ENCODE results near the gene ATP6V0D1.

ATP6V0D1 gene

GRCh38 chr16:67407788-67408452 is 73.0 kb downstream of the ATP6V0D1 start:
- Mint-ChIP-seq H3K27me3 (peaks cover 9% of the 10 kb centered on the region), H3K36me3 (ENCODE audit: low read depth) (no peaks in the 10 kb centered on the region), H3K9me3 (no peaks in the 10 kb centered on the region), H3K4me3 (no peak overlapping the region), H3K4me1 (no peaks in the 10 kb centered on the region), H3K27ac (no peak overlapping the region)
- ATAC-seq = no peak
- no peak for DNase-seq

GRCh38 chr16:67407176-67407787 is 73.7 kb downstream of the ATP6V0D1 start:
- H3K4me3 Mint-ChIP-seq = no peak overlapping the region
- H3K9me3 Mint-ChIP-seq = no peaks in the 10 kb centered on the region
- H3K36me3 Mint-ChIP-seq (ENCODE audit: low read depth) = no peaks in the 10 kb centered on the region
- peaks cover 9% of the 10 kb centered on the region for H3K27me3 Mint-ChIP-seq
- no peaks in the 10 kb centered on the region for H3K4me1 Mint-ChIP-seq
- ATAC-seq = no peak
- H3K27ac Mint-ChIP-seq = no peak overlapping the region
- DNase-seq = no peak

- no peaks in the 10 kb centered on the region for H3K36me3 Mint-ChIP-seq (ENCODE audit: low read depth)
- H3K4me1 Mint-ChIP-seq = no peaks in the 10 kb centered on the region
- no peak overlapping the region for H3K27ac Mint-ChIP-seq
- no peak overlapping the region for H3K4me3 Mint-ChIP-seq
- H3K9me3 Mint-ChIP-seq = no peaks in the 10 kb centered on the region
- no peak for DNase-seq
- no peak for ATAC-seq
- peaks cover 9% of the 10 kb centered on the region for H3K27me3 Mint-ChIP-seq
These were observed 74.6 kb downstream of the ATP6V0D1 start for GRCh38 chr16:67406111-67406971.

- no peaks in the 10 kb centered on the region for H3K36me3 Mint-ChIP-seq (ENCODE audit: low read depth)
- no peaks in the 10 kb centered on the region for H3K4me1 Mint-ChIP-seq
- ATAC-seq (no peak), DNase-seq (no peak)
- no peak overlapping the region for H3K4me3 Mint-ChIP-seq
- no peaks in the 10 kb centered on the region for H3K9me3 Mint-ChIP-seq
- peaks cover 9% of the 10 kb centered on the region for H3K27me3 Mint-ChIP-seq
- H3K27ac Mint-ChIP-seq = no peak overlapping the region
These were observed 75.6 kb downstream of the ATP6V0D1 start for GRCh38 chr16:67405336-67405735.

- Mint-ChIP-seq H3K27ac (no peak overlapping the region), H3K4me1 (no peaks in the 10 kb centered on the region), H3K9me3 (no peaks in the 10 kb centered on the region), H3K4me3 (no peak overlapping the region), H3K36me3 (ENCODE audit: low read depth) (no peaks in the 10 kb centered on the region), H3K27me3 (peaks cover 9% of the 10 kb centered on the region)
- no peak for DNase-seq
- no peak for ATAC-seq
These were observed 76.2 kb downstream of the ATP6V0D1 start for GRCh38 chr16:67404740-67405226.

GRCh38 chr16:67403976-67404555 is 76.9 kb downstream of the ATP6V0D1 start:
- Mint-ChIP-seq H3K27ac (no peak overlapping the region), H3K4me1 (no peaks in the 10 kb centered on the region), H3K9me3 (no peaks in the 10 kb centered on the region), H3K27me3 (peaks cover 6% of the 10 kb centered on the region), H3K4me3 (no peak overlapping the region), H3K36me3 (ENCODE audit: low read depth) (no peaks in the 10 kb centered on the region)
- DNase-seq (no peak), ATAC-seq (no peak)

GRCh38 chr16:67400901-67401300 is 80.1 kb downstream of the ATP6V0D1 start:
- ATAC-seq (no peak), DNase-seq (no peak)
- H3K4me3 Mint-ChIP-seq = no peak overlapping the region
- H3K27ac Mint-ChIP-seq = no peak overlapping the region
- no peaks in the 10 kb centered on the region for H3K9me3 Mint-ChIP-seq
- H3K4me1 Mint-ChIP-seq = no peaks in the 10 kb centered on the region
- no peaks in the 10 kb centered on the region for H3K36me3 Mint-ChIP-seq (ENCODE audit: low read depth)
- peaks cover 3% of the 10 kb centered on the region for H3K27me3 Mint-ChIP-seq

GRCh38 chr16:67399749-67400704 is 80.9 kb downstream of the ATP6V0D1 start:
- H3K4me1 Mint-ChIP-seq = no peaks in the 10 kb centered on the region
- no peaks in the 10 kb centered on the region for H3K9me3 Mint-ChIP-seq
- H3K4me3 Mint-ChIP-seq = no peak overlapping the region
- no peak overlapping the region for H3K27ac Mint-ChIP-seq
- peaks cover 12% of the 10 kb centered on the region for H3K27me3 Mint-ChIP-seq
- H3K36me3 Mint-ChIP-seq (ENCODE audit: low read depth) = no peaks in the 10 kb centered on the region
- DNase-seq = no peak
- no peak for ATAC-seq

GRCh38 chr16:67399218-67399733 is 81.7 kb downstream of the ATP6V0D1 start:
- DNase-seq (peak; percentile 70), ATAC-seq (peak; percentile 71)
- H3K27me3 Mint-ChIP-seq = peaks cover 16% of the 10 kb centered on the region
- H3K4me1 Mint-ChIP-seq = peaks cover under 1% of the 10 kb centered on the region
- no peak overlapping the region for H3K4me3 Mint-ChIP-seq
- H3K27ac Mint-ChIP-seq = no peak overlapping the region
- no peaks in the 10 kb centered on the region for H3K36me3 Mint-ChIP-seq (ENCODE audit: low read depth)
- H3K9me3 Mint-ChIP-seq = no peaks in the 10 kb centered on the region

GRCh38 chr16:67398546-67399217 is 82.3 kb downstream of the ATP6V0D1 start:
- Mint-ChIP-seq H3K27ac (no peak overlapping the region), H3K27me3 (peaks cover 22% of the 10 kb centered on the region), H3K36me3 (ENCODE audit: low read depth) (no peaks in the 10 kb centered on the region), H3K9me3 (no peaks in the 10 kb centered on the region), H3K4me1 (peaks cover 4% of the 10 kb centered on the region), H3K4me3 (no peak overlapping the region)
- DNase-seq (no peak), ATAC-seq (no peak)

GRCh38 chr16:67397812-67398545 is 83.0 kb downstream of the ATP6V0D1 start:
- Mint-ChIP-seq H3K4me1 (peaks cover 4% of the 10 kb centered on the region), H3K4me3 (no peak overlapping the region), H3K27ac (no peak overlapping the region), H3K27me3 (peaks cover 21% of the 10 kb centered on the region), H3K36me3 (ENCODE audit: low read depth) (no peaks in the 10 kb centered on the region), H3K9me3 (no peaks in the 10 kb centered on the region)
- no peak for DNase-seq
- no peak for ATAC-seq

- ATAC-seq = no peak
- Mint-ChIP-seq H3K27ac (no peak overlapping the region), H3K27me3 (peaks cover 27% of the 10 kb centered on the region), H3K36me3 (ENCODE audit: low read depth) (no peaks in the 10 kb centered on the region), H3K4me3 (no peak overlapping the region), H3K4me1 (peaks cover 4% of the 10 kb centered on the region), H3K9me3 (no peaks in the 10 kb centered on the region)
- no peak for DNase-seq
These were observed 83.7 kb downstream of the ATP6V0D1 start for GRCh38 chr16:67397036-67397801.
